Peyer's patch (tissue), 4 donors: ENCODE results near the gene LSP1.

Experiments
- CTCF ChIP-seq, 6 experiments: fragments of 450-650 bp in 4 of 6; fragments of 200-600 bp in 2 of 6; sonication (generic) in 1 of 6; IDR thresholded peaks; one replicate each; pipeline ENCODE4 v1.5.1; 2017 to 2019; ENCODE audit warnings: antibody characterized with exemption in 6 of 6, mild to moderate bottlenecking in 3 of 6, moderate library complexity in 1 of 6
- POLR2A ChIP-seq, 2 donors: fragments of 450-650 bp; IDR thresholded peaks; one replicate each; pipeline ENCODE4 v1.5.1; 2017; ENCODE audit warnings: antibody characterized with exemption in 2 of 2, mild to moderate bottlenecking in 2 of 2, moderate library complexity in 2 of 2

- TF ChIP-seq CTCF (IDR thresholded peaks at IDR 0.05) (no peak), POLR2A (IDR thresholded peaks at IDR 0.05) (peak; percentile 41 to 55)
Observed at GRCh38 chr11:1830322-1831223, 22.3 kb upstream of the LSP1 start.
